B cell (primary cell): ENCODE measurements around the gene RPL37A. TPM values are rescaled to one million over a fixed set of nuclear protein-coding genes. Genes with fewer than 3 reads are reported as not detected.

Source experiments
- ATAC-seq: fragments of 200-7000 bp; cut with Tn5 transposase; one replicate; pipeline ENCODE4 v1.10.0; 2021; ENCODE audit warnings: low read depth, mild to moderate bottlenecking, moderate number of reproducible peaks, moderate library complexity
- CTCF ChIA-PET: fragments of 350-600 bp; sonication (Branson Sonifier 250); formaldehyde crosslinking; loops from one replicate; lab custom pipeline; 2021; ENCODE audit warnings: antibody characterized with exemption, inconsistent platforms; lab: Charles Lee
- POLR2A ChIA-PET: fragments of 350-600 bp; sonication (Branson Sonifier 250); formaldehyde crosslinking; loops from one replicate; lab custom pipeline; 2021; ENCODE audit warnings: antibody characterized with exemption; lab: Charles Lee
- DNase-seq: peaks from one replicate; pipeline ENCODE4 v3.0.0; 2013
- H2AFZ ChIP-seq: 2 replicates; pipeline ENCODE4 v1.6.1; 2012; ENCODE audit warnings: mild to moderate bottlenecking, low read depth, low read length; ENCODE audit not compliant: insufficient read depth, poor library complexity, severe bottlenecking
- H3K27ac ChIP-seq, 2 donors: 1 replicate in 1 of 2; 2 replicates in 1 of 2; pipeline ENCODE4 v1.5.1; 2012 to 2013; ENCODE audit warnings: low read length in 2 of 2, mild to moderate bottlenecking in 2 of 2, moderate library complexity in 1 of 2
- H3K27me3 ChIP-seq, 4 experiments: fragments of 200-600 bp in 1 of 4; sonication (generic) in 1 of 4; replicated peaks in 1 of 4; 1 replicate in 2 of 4; 2 replicates in 2 of 4; pipeline versions ENCODE4 v1.6.1 to v1.7.0; 2013 to 2016; ENCODE audit warnings: low read length in 3 of 4, mild to moderate bottlenecking in 2 of 4, mixed read lengths in 1 of 4, moderate library complexity in 1 of 4; ENCODE audit not compliant: insufficient read depth in 4 of 4, control insufficient read depth in 3 of 4; ENCODE audit errors: control extremely low read depth in 1 of 4
- H3K36me3 ChIP-seq, 2 experiments: replicated peaks in 1 of 2; 1 replicate in 1 of 2; 2 replicates in 1 of 2; pipeline versions ENCODE4 v1.6.1 to v1.7.1; 2013; ENCODE audit warnings: low read length in 1 of 2; ENCODE audit not compliant: insufficient read depth in 2 of 2, control insufficient read depth in 1 of 2; ENCODE audit errors: control extremely low read depth in 1 of 2, extremely low read depth in 1 of 2
- H3K4me1 ChIP-seq, 2 donors: fragments of 200-600 bp in 1 of 2; sonication (generic) in 1 of 2; 1 replicate in 1 of 2; 2 replicates in 1 of 2; pipeline versions ENCODE4 v1.5.1 to v1.6.1; 2013 to 2017; ENCODE audit warnings: low read length in 2 of 2; ENCODE audit not compliant: control insufficient read depth in 2 of 2, insufficient read depth in 2 of 2
- H3K4me2 ChIP-seq: replicated peaks from 2 replicates; pipeline ENCODE3; 2012; ENCODE audit warnings: mild to moderate bottlenecking, low read depth, low read length; ENCODE audit not compliant: poor library complexity, severe bottlenecking
- H3K4me3 ChIP-seq, 5 experiments: fragments of 200-600 bp in 1 of 5; sonication (generic) in 1 of 5; 1 replicate in 3 of 5; 2 replicates in 2 of 5; pipeline versions ENCODE4 v1.5.1 to v1.7.0; 2011 to 2016; ENCODE audit warnings: low read length in 4 of 5, mild to moderate bottlenecking in 4 of 5, low read depth in 2 of 5, control low read depth in 1 of 5, moderate library complexity in 1 of 5; ENCODE audit not compliant: insufficient read depth in 1 of 5; ENCODE audit errors: control extremely low read depth in 1 of 5, extremely low read depth in 1 of 5
- H3K79me2 ChIP-seq: fragments of 200-600 bp; sonication (generic); one replicate; pipeline ENCODE4 v1.6.0; 2016; ENCODE audit warnings: low read length; ENCODE audit not compliant: control insufficient read depth, insufficient read depth
- H3K9ac ChIP-seq: fragments of 200-600 bp; sonication (generic); 2 replicates; pipeline ENCODE4 v1.6.1; 2017; ENCODE audit warnings: mild to moderate bottlenecking, low read length, moderate library complexity
- H3K9me3 ChIP-seq, 3 donors: one replicate each; pipeline versions ENCODE4 v1.6.1 to v1.7.1; 2013; ENCODE audit warnings: low read length in 2 of 3; ENCODE audit not compliant: control insufficient read depth in 2 of 3, insufficient read depth in 1 of 3; ENCODE audit errors: control extremely low read depth in 1 of 3
- H4K20me1 ChIP-seq: 2 replicates; pipeline ENCODE4 v1.6.0; 2012; ENCODE audit warnings: mild to moderate bottlenecking, low read length; ENCODE audit not compliant: insufficient read depth, control insufficient read depth, poor library complexity, severe bottlenecking
- H3K27ac Mint-ChIP-seq: one replicate; pipeline ENCODE4 v1.8.0; 2021; ENCODE audit warnings: mixed read lengths
- H3K27me3 Mint-ChIP-seq: one replicate; pipeline ENCODE4 v1.8.0; 2021; ENCODE audit warnings: mixed read lengths
- H3K4me1 Mint-ChIP-seq: one replicate; pipeline ENCODE4 v1.8.0; 2021; ENCODE audit warnings: mixed read lengths
- H3K4me3 Mint-ChIP-seq: one replicate; pipeline ENCODE4 v1.8.0; 2021; ENCODE audit warnings: mixed read lengths
- H3K9me3 Mint-ChIP-seq: one replicate; pipeline ENCODE4 v1.8.0; 2022; ENCODE audit warnings: mixed read lengths; ENCODE audit not compliant: insufficient read depth
- CTCF ChIP-seq: fragments of 200-600 bp; IDR thresholded peaks from one replicate; pipeline ENCODE4 v1.8.0; 2022; ENCODE audit warnings: antibody characterized with exemption, mild to moderate bottlenecking
- EZH2 ChIP-seq: IDR thresholded peaks from 2 replicates; pipeline ENCODE4 v1.6.1; 2012; ENCODE audit warnings: borderline replicate concordance, low read depth, mild to moderate bottlenecking, moderate library complexity, low read length; ENCODE audit not compliant: insufficient read depth, poor library complexity, severe bottlenecking
- WGBS: methylation state at CpG from one replicate; pipeline ENCODE4 v1.1.5; 2013; ENCODE audit warnings: missing lambda C conversion rate; ENCODE audit not compliant: insufficient coverage; 5-methylcytosine and 5-hydroxymethylcytosine counted together
- intact Hi-C: fragments of 100-400 bp; cut with micrococcal nuclease; formaldehyde crosslinking; loops from one replicate; pipeline ENCODE4 v1.10.0; 2022
- polyA plus RNA-seq: library from polyadenylated mRNA; depleted of rRNA; stranded (reverse); fragments of >200 nt; gene quantifications from 2 replicates; pipeline ENCODE4 v1.2.3, GENCODE V29; 2012
- total RNA-seq, 2 donors: library from RNA; stranded (reverse); fragments of 120-200 nt in 1 of 2; gene quantifications; 1 replicate in 1 of 2; 2 replicates in 1 of 2; pipeline versions ENCODE4 v1.2.3 to v1.2.4, GENCODE V29; 2013 to 2022

The RPL37A gene
- total and polyA plus RNA-seq, 2 donors (not counting 1 experiment from before 2014, with no cell fraction given), result 1,571 to 3,456 TPM

- H3K36me3 ChIP-seq, result peaks cover 4 to 65% of the 10 kb centered on the region in 2 experiments
- H3K9ac ChIP-seq, result no peak overlapping the region
- H3K9me3 ChIP-seq, result no peaks in the 10 kb centered on the region
- ChIA-PET CTCF (no interaction called here), POLR2A (no interaction called here)
- H3K9me3 Mint-ChIP-seq, result no peaks in the 10 kb centered on the region
- no peaks in the 10 kb centered on the region for H3K27me3 ChIP-seq
- ATAC-seq (no peak), DNase-seq (no peak)
- peaks cover 13 to 16% of the 10 kb centered on the region in 2 donors for H3K4me1 ChIP-seq
- no peak for TF ChIP-seq EZH2
- TF ChIP-seq CTCF, result no peak
- no peak overlapping the region for H3K4me3 ChIP-seq
- H4K20me1 ChIP-seq, result peaks cover 62% of the 10 kb centered on the region
- H3K4me3 Mint-ChIP-seq, result no peak overlapping the region
- H3K27ac Mint-ChIP-seq, result no peak overlapping the region
- 80% methylated on average over 3 of the region's 5 CpGs for WGBS
- no peak overlapping the region for H2AFZ ChIP-seq
- no peak overlapping the region for H3K27ac ChIP-seq
- peaks cover 15% of the 10 kb centered on the region for H3K79me2 ChIP-seq
- H3K27me3 Mint-ChIP-seq, result no peaks in the 10 kb centered on the region
- intact Hi-C loops, result no loop called here
- no peak overlapping the region for H3K4me2 ChIP-seq
- peaks cover 33% of the 10 kb centered on the region for H3K4me1 Mint-ChIP-seq
Measured at GRCh38 chr2:216503697-216504375, 5.2 kb downstream of the RPL37A start.

DNA sequence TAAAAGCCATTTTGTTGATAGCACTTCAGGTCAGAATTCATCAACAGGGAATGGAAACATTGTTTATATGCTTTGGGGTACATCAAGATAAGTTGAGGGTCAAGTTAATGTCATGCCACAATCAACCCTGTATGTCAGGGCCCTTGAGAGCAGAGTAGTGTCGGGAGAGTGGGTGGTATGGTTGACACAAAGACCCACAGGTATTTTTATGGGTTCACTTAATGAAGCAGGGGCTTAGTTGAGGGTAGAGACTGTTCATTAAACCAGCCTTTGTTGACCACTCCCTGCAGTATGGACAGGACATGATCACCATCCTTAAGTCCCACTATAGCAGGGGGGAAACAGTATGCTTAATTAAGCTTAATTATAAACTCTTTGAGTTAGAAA is 5.7 kb downstream of the RPL37A start:
- no peak overlapping the region for H3K27ac Mint-ChIP-seq
- H3K4me1 Mint-ChIP-seq, result peaks cover 28% of the 10 kb centered on the region
- Histone ChIP-seq H3K4me2 (no peak overlapping the region), H2AFZ (no peak overlapping the region), H3K36me3 (peaks cover 4 to 63% of the 10 kb centered on the region in 2 experiments), H3K4me1 (peaks cover 10 to 14% of the 10 kb centered on the region in 2 donors), H4K20me1 (peaks cover 57% of the 10 kb centered on the region), H3K27me3 (no peaks in the 10 kb centered on the region), H3K9ac (no peak overlapping the region), H3K27ac (no peak overlapping the region), H3K9me3 (no peaks in the 10 kb centered on the region), H3K79me2 (peaks cover 9% of the 10 kb centered on the region), H3K4me3 (no peak overlapping the region)
- ATAC-seq (no peak), DNase-seq (no peak)
- no peak overlapping the region for H3K4me3 Mint-ChIP-seq
- no peaks in the 10 kb centered on the region for H3K27me3 Mint-ChIP-seq
- TF ChIP-seq CTCF (no peak), EZH2 (no peak)
- WGBS, result 100% methylated on average over 1 of the region's 1 CpG
- intact Hi-C loops, result no loop called here
- CTCF ChIA-PET, result no interaction called here
- POLR2A ChIA-PET, result interaction anchor here (0.7 kb wide), 1 partner anchor 346 kb away, joined by 6 read pairs; no protein-coding TSS in a partner anchor
- H3K9me3 Mint-ChIP-seq, result no peaks in the 10 kb centered on the region
